H1 (cell line): ENCODE results near the gene ADSS2. TPM values are rescaled to one million over a fixed set of nuclear protein-coding genes. Genes with fewer than 3 reads are reported as not detected.

Source experiments
- CTCF ChIA-PET: fragments of 300-600 bp; sonication (Branson Sonifier 250); formaldehyde crosslinking; loops from one replicate; lab custom pipeline; 2021; ENCODE audit not compliant: partially characterized antibody; lab: Charles Lee
- POLR2A ChIA-PET: fragments of 300-600 bp; sonication (Branson Sonifier 250); formaldehyde crosslinking; loops from one replicate; lab custom pipeline; 2021; ENCODE audit warnings: inconsistent platforms; ENCODE audit not compliant: partially characterized antibody; lab: Charles Lee
- DNase-seq, 2 experiments: peaks; one replicate each; pipeline versions ENCODE4 v3.0.0 to v3.0.0-alpha.2; 2010 to 2022; ENCODE audit warnings: low spot score in 2 of 2, low read depth in 1 of 2, mixed read lengths in 1 of 2
- FAIRE-seq: peaks from 2 replicates; lab custom pipeline; 2011; peaks lifted over from hg19 to GRCh38; lab: Jason Lieb, UNC
- H2AFZ ChIP-seq: 2 replicates; pipeline ENCODE4 v1.8.1; 2012; ENCODE audit warnings: low read length, inconsistent platforms
- H2AK5ac ChIP-seq: 2 replicates; pipeline ENCODE4 v1.6.1; 2013; ENCODE audit warnings: low read depth, low read length
- H2BK120ac ChIP-seq: replicated peaks from 2 replicates; pipeline ENCODE3; 2013; ENCODE audit warnings: low read depth, low read length, inconsistent platforms
- H2BK12ac ChIP-seq: 2 replicates; pipeline ENCODE4 v1.6.1; 2013; ENCODE audit warnings: low read depth, low read length
- H2BK15ac ChIP-seq: 2 replicates; pipeline ENCODE4 v1.6.1; 2013; ENCODE audit warnings: low read length
- H2BK20ac ChIP-seq: 2 replicates; pipeline ENCODE4 v1.6.1; 2013; ENCODE audit warnings: low read length
- H2BK5ac ChIP-seq: 2 replicates; pipeline ENCODE4 v1.6.1; 2013; ENCODE audit warnings: low read depth, low read length
- H3K14ac ChIP-seq: 2 replicates; pipeline ENCODE4 v1.6.1; 2013; ENCODE audit warnings: inconsistent platforms; ENCODE audit not compliant: insufficient read length
- H3K18ac ChIP-seq: 2 replicates; pipeline ENCODE4 v1.6.1; 2013; ENCODE audit warnings: low read length; ENCODE audit errors: extremely low read depth
- H3K23ac ChIP-seq: 2 replicates; pipeline ENCODE4 v1.6.1; 2013; ENCODE audit warnings: inconsistent platforms; ENCODE audit not compliant: insufficient read length
- H3K23me2 ChIP-seq: 2 replicates; pipeline ENCODE4 v1.6.1; 2013; ENCODE audit warnings: low read depth, low read length
- H3K27ac ChIP-seq: 2 replicates; pipeline ENCODE4 v1.6.1; 2011; ENCODE audit warnings: low read depth, low read length, inconsistent platforms
- H3K27me3 ChIP-seq, 4 experiments: replicated peaks in 1 of 4; 1 replicate in 1 of 4; 2 replicates in 3 of 4; pipeline versions ENCODE4 v1.6.1 to v1.8.1; 2011 to 2013; ENCODE audit warnings: low read length in 3 of 4, mild to moderate bottlenecking in 3 of 4, inconsistent platforms in 2 of 4, mixed read lengths in 2 of 4, moderate library complexity in 1 of 4; ENCODE audit not compliant: control insufficient read depth in 3 of 4, insufficient read depth in 3 of 4; ENCODE audit errors: extremely low read depth in 1 of 4
- H3K36me3 ChIP-seq, 4 experiments: 2 replicates each; pipeline versions ENCODE4 v1.6.1 to v1.8.1; 2011 to 2013; ENCODE audit warnings: mild to moderate bottlenecking in 4 of 4, low read length in 3 of 4, moderate library complexity in 2 of 4, control low read depth in 1 of 4, inconsistent platforms in 1 of 4; ENCODE audit not compliant: insufficient read depth in 4 of 4, control insufficient read depth in 2 of 4
- H3K4ac ChIP-seq: replicated peaks from 2 replicates; pipeline ENCODE3; 2013; ENCODE audit warnings: low read length, low read depth, mixed read lengths, inconsistent platforms; ENCODE audit not compliant: insufficient read length
- H3K4me1 ChIP-seq, 4 experiments: replicated peaks in 1 of 4; 1 replicate in 1 of 4; 2 replicates in 3 of 4; pipeline versions ENCODE4 v1.6.1 to v1.8.1; 2011 to 2013; ENCODE audit warnings: low read length in 3 of 4, inconsistent platforms in 2 of 4, mixed read lengths in 1 of 4; ENCODE audit not compliant: insufficient read depth in 4 of 4, control insufficient read depth in 3 of 4
- H3K4me2 ChIP-seq, 2 experiments: 2 replicates each; pipeline versions ENCODE4 v1.6.1 to v1.8.1; 2011 to 2013; ENCODE audit warnings: low read depth in 2 of 2, low read length in 2 of 2, control low read depth in 1 of 2, inconsistent platforms in 1 of 2, mild to moderate bottlenecking in 1 of 2; ENCODE audit not compliant: insufficient read depth in 1 of 2
- H3K4me3 ChIP-seq, 4 experiments: fragments of 200-600, 300-600 bp in 1 of 4; sonication (generic), shearing (Covaris generic), sonication (Bioruptor Twin) in 1 of 4; 2 replicates each; pipeline versions ENCODE4 v1.5.1 to v1.8.1; 2011 to 2016; ENCODE audit warnings: low read length in 4 of 4, low read depth in 3 of 4, control low read depth in 2 of 4, inconsistent platforms in 2 of 4, mild to moderate bottlenecking in 2 of 4, mixed read lengths in 1 of 4, moderate library complexity in 1 of 4; ENCODE audit not compliant: insufficient read depth in 2 of 4; ENCODE audit errors: extremely low read depth in 1 of 4
- H3K56ac ChIP-seq: replicated peaks from 2 replicates; pipeline ENCODE3; 2013; ENCODE audit warnings: low read depth, mild to moderate bottlenecking, mixed read lengths, low read length, inconsistent platforms; ENCODE audit not compliant: insufficient read length
- H3K79me1 ChIP-seq: 2 replicates; pipeline ENCODE4 v1.6.1; 2013; ENCODE audit warnings: low read depth, low read length, control low read depth
- H3K79me2 ChIP-seq, 2 experiments: 2 replicates each; pipeline versions ENCODE4 v1.6.1 to v1.8.1; 2012 to 2013; ENCODE audit warnings: low read length in 2 of 2, mild to moderate bottlenecking in 2 of 2, inconsistent platforms in 1 of 2; ENCODE audit not compliant: insufficient read depth in 2 of 2, control insufficient read depth in 1 of 2
- H3K9ac ChIP-seq, 4 experiments: replicated peaks in 1 of 4; 1 replicate in 1 of 4; 2 replicates in 3 of 4; pipeline versions ENCODE4 v1.6.1 to v1.8.1; 2011 to 2013; ENCODE audit warnings: low read depth in 3 of 4, low read length in 3 of 4, control low read depth in 2 of 4, mild to moderate bottlenecking in 2 of 4, moderate library complexity in 2 of 4, inconsistent platforms in 1 of 4; ENCODE audit errors: extremely low read depth in 1 of 4
- H3K9me3 ChIP-seq, 2 experiments: 2 replicates each; pipeline versions ENCODE4 v1.6.1 to v1.8.1; 2012 to 2013; ENCODE audit warnings: mild to moderate bottlenecking in 2 of 2, moderate library complexity in 2 of 2, control low read depth in 1 of 2, inconsistent platforms in 1 of 2, low read depth in 1 of 2, low read length in 1 of 2, mixed read lengths in 1 of 2; ENCODE audit not compliant: insufficient read depth in 2 of 2
- H4K20me1 ChIP-seq, 2 experiments: replicated peaks in 1 of 2; 2 replicates each; pipeline versions ENCODE3 to v1.8.1; 2011 to 2013; ENCODE audit warnings: inconsistent platforms in 2 of 2, low read length in 2 of 2, mild to moderate bottlenecking in 1 of 2; ENCODE audit not compliant: insufficient read depth in 2 of 2, control insufficient read depth in 1 of 2
- H4K5ac ChIP-seq: 2 replicates; pipeline ENCODE4 v1.6.1; 2013; ENCODE audit warnings: low read length, low read depth, mixed read lengths, inconsistent platforms; ENCODE audit not compliant: insufficient read length
- H4K8ac ChIP-seq: 2 replicates; pipeline ENCODE4 v1.8.0; 2013; ENCODE audit warnings: mild to moderate bottlenecking, moderate library complexity, low read length, inconsistent platforms; ENCODE audit not compliant: insufficient read depth; ENCODE audit errors: extremely low read depth
- H4K91ac ChIP-seq: replicated peaks from 2 replicates; pipeline ENCODE3; 2013; ENCODE audit warnings: low read length, mixed read lengths, inconsistent platforms; ENCODE audit not compliant: insufficient read length
- ATF2 ChIP-seq: IDR thresholded peaks from 2 replicates; pipeline ENCODE4 v1.6.1; 2012; ENCODE audit warnings: low read length, inconsistent platforms
- CHD2 ChIP-seq: IDR thresholded peaks from 2 replicates; pipeline ENCODE4 v1.6.1; 2012; ENCODE audit warnings: low read length, improper control_type of control experiment
- EGR1 ChIP-seq: IDR thresholded peaks from 2 replicates; pipeline ENCODE4 v1.6.1; 2011; ENCODE audit warnings: low read depth, low read length, borderline replicate concordance
- RBBP5 ChIP-seq: IDR thresholded peaks from 2 replicates; pipeline ENCODE4 v1.7.1; 2012; ENCODE audit warnings: low read depth, mild to moderate bottlenecking, inconsistent platforms, low read length, moderate library complexity, borderline replicate concordance
- TCF12 ChIP-seq: IDR thresholded peaks from 2 replicates; pipeline ENCODE4 v1.6.1; 2011; ENCODE audit warnings: low read depth, mild to moderate bottlenecking, low read length
- USF2 ChIP-seq: IDR thresholded peaks from 2 replicates; pipeline ENCODE4 v1.6.1; 2011; ENCODE audit warnings: low read length, improper control_type of control experiment
- YY1 ChIP-seq: IDR thresholded peaks from 2 replicates; pipeline ENCODE4 v1.6.1; 2011; ENCODE audit warnings: low read depth, mild to moderate bottlenecking, low read length
- WGBS, 2 experiments: shearing (Covaris generic) in 1 of 2; methylation state at CpG; one replicate each; pipeline versions ENCODE4 v1.1.6 to v1.1.7; 2013 to 2015; ENCODE audit warnings: low lambda C conversion rate in 2 of 2, mixed read lengths in 2 of 2, inconsistent platforms in 1 of 2, low coverage in 1 of 2, missing lambda C conversion rate in 1 of 2; ENCODE audit not compliant: insufficient replicate concordance in 2 of 2, insufficient coverage in 1 of 2, insufficient read length in 1 of 2; ENCODE audit errors: extremely low coverage in 1 of 2, missing lambda C conversion rate in 1 of 2; 5-methylcytosine and 5-hydroxymethylcytosine counted together
- polyA plus RNA-seq, 7 experiments: library from polyadenylated mRNA; depleted of rRNA in 3 of 7; stranded (reverse) in 5 of 7; unstranded in 2 of 7; fragments of >200 nt in 5 of 7; fragments of 200-250 nt in 2 of 7; gene quantifications; 1 replicate in 5 of 7; 2 replicates in 1 of 7; 4 replicates in 1 of 7; pipeline versions ENCODE4 v1.2.1 to v1.2.3, GENCODE V29; 2011 to 2013; ENCODE audit warnings: missing spikeins in 2 of 7, mixed read lengths in 2 of 7
- total RNA-seq: library from RNA; stranded (reverse); fragmentation: NEBNext Ultra II Directional; extraction: Animal tissue kit (Norgen Biotek cat#: 25700); gene quantifications from 2 replicates; pipeline ENCODE4 v1.2.1, GENCODE V29; 2021
- TF ChIP-seq, protein P1 (sequence below): IDR thresholded peaks from 2 replicates; pipeline ENCODE4 v1.6.1; 2012; ENCODE audit warnings: inconsistent platforms

The ADSS2 gene
- total and polyA plus RNA-seq, 2 of the 8 experiments (the other 6 are each of a cell fraction or from before 2014, with no cell fraction given), result 29.8 to 108 TPM

- no peak overlapping the region for H2BK120ac ChIP-seq
- peaks cover 0 to 4% of the 10 kb centered on the region in 2 experiments; a peak in 1 of 4 replicates for H3K9me3 ChIP-seq
- H3K4me2 ChIP-seq, result no peak overlapping the region
- H2BK5ac ChIP-seq, result peak overlapping the region; percentile 75
- no peak overlapping the region for H3K9ac ChIP-seq
- H2AFZ ChIP-seq, result no peak overlapping the region; the same call in 1 of the 2 replicates
- no peak overlapping the region for H4K91ac ChIP-seq
- DNase-seq (peak in 1 of 2 experiments; percentile 27), FAIRE-seq (peak; percentile 93)
- no peaks in the 10 kb centered on the region for H4K20me1 ChIP-seq
- peak overlapping the region; percentile 91 for H2BK20ac ChIP-seq
- H3K18ac ChIP-seq, result peak overlapping the region; percentile 73; the same call in 1 of the 2 replicates
- H4K8ac ChIP-seq, result no peak overlapping the region
- H3K56ac ChIP-seq, result no peak overlapping the region
- H3K14ac ChIP-seq, result no peak overlapping the region
- ChIA-PET CTCF (interaction anchor here (1.1 kb wide), 1 partner anchor 70 kb away, joined by 3 read pairs; no protein-coding TSS in a partner anchor), POLR2A (interaction anchor here (0.7 to 1.3 kb wide), 2 partner anchors 11 to 28 kb away, joined by 3 read pairs; no protein-coding TSS in a partner anchor)
- H3K36me3 ChIP-seq, result no peaks in the 10 kb centered on the region; a peak in 1 of 8 replicates
- H3K4me1 ChIP-seq, result peaks cover 0 to 11% (median 3%) of the 10 kb centered on the region in 4 experiments; a peak in 5 of 7 replicates
- no peak overlapping the region for H3K23ac ChIP-seq
- H3K4ac ChIP-seq, result no peak overlapping the region
- no peaks in the 10 kb centered on the region for H3K79me1 ChIP-seq
- WGBS, 2 experiments, result 58% methylated on average over 18 of the region's 18 CpGs; no CpG with 5 or more reads in 1 of the 2 experiments
- H4K5ac ChIP-seq, result no peak overlapping the region
- H2BK12ac ChIP-seq, result peak overlapping the region; percentile 92
- no peaks in the 10 kb centered on the region for H3K79me2 ChIP-seq
- no peak overlapping the region for H3K4me3 ChIP-seq
- no peaks in the 10 kb centered on the region for H3K27me3 ChIP-seq
- peak overlapping the region; percentile 28; the same call in 1 of the 2 replicates for H2AK5ac ChIP-seq
- no peak overlapping the region for H3K27ac ChIP-seq
- 0 out of 2 replicates have a peak overlapping the region, but pooled peaks have one; percentile 75 for H2BK15ac ChIP-seq
- no peaks in the 10 kb centered on the region for H3K23me2 ChIP-seq
- TF ChIP-seq ATF2 (0 out of 2 replicates have a peak, but pooled peaks have one; percentile 37), USF2 (peak; percentile 32; the same call in 1 of the 2 replicates), YY1 (peak; percentile 79), RBBP5 (no peak), TCF12 (peak; percentile 72; the same call in 1 of the 2 replicates), EGR1 (no peak), CHD2 (no peak)
- TF ChIP-seq, protein P1, sequence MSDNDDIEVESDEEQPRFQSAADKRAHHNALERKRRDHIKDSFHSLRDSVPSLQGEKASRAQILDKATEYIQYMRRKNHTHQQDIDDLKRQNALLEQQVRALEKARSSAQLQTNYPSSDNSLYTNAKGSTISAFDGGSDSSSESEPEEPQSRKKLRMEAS, result peak; percentile 94
Observed at GRCh38 chr1:244369256-244370057, 82.3 kb downstream of the ADSS2 start.
